ENCODE data around the gene PBX4.

DNA sequence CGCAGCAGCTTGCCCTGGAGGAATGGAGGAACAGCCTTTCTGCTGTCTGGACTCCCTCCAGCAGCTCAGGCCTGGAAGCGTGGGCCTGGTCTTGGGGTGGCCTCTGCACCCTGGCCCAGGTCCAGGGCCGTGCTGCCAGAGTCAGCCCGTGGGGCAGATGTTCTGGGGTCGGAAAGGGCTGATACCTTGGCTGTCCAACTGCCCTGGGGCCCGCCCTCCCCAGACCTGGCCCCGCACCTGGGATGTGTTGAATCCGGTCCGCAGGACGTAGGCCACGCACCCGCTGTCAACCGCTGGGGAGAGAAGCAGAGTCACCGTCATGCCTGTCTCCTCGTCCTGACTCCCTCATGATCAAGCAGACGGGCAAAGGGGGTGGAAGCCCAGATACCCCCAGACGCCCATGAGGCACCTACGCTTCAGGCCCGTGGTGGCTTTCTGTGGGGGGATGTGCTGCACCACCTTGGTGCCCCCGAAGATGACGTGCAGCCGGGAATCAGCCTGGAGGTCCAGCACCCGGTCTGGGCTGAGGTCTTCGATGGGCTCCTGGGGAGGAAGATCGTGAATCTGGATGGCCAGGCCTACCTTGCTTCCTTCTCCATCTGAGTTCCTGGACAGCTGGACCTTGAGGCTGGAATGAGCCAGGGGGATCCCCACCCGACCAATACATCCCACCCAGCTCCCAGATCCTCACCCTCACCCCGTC is 37.3 kb upstream of the PBX4 start:
- TF ChIP-seq EZH2phosphoT487 (IDR thresholded peaks at IDR 0.05; ENCODE audit: borderline replicate concordance, low read depth, low read length) (no peak), CTCF (conservative IDR thresholded peaks at IDR 0.05; ENCODE audit: low read length) (no peak)
